NCI-H1092 treated with DMSO at 0.1 percent for 48 hours (cell line): ENCODE measurements around the gene APOBEC3B.
"Not testable (repeated sequence)": the region's sequence is repeated elsewhere in the genome, so short reads cannot be mapped to it uniquely, and the experiment has no call there.

Experiments used
- DNase-seq: peaks from one replicate; lab custom pipeline; 2025; lab: John Stamatoyannopoulos, UW

APOBEC3B gene

GRCh38 chr22:39031434-39032295, 49.5 kb downstream of the APOBEC3B start:
- not testable (repeated sequence) for DNase-seq

GRCh38 chr22:39037071-39037470, 54.9 kb downstream of the APOBEC3B start:
- DNase-seq, result not testable (repeated sequence)

GRCh38 chr22:39039306-39040126, 57.4 kb downstream of the APOBEC3B start:
- no peak for DNase-seq

GRCh38 chr22:39040155-39040537, 58.0 kb downstream of the APOBEC3B start:
- DNase-seq, result not testable (repeated sequence)

- not testable (repeated sequence) for DNase-seq
Observed at GRCh38 chr22:39040538-39041296, 58.6 kb downstream of the APOBEC3B start, which contains the start of gene APOBEC3F. Gene APOBEC3F (plus strand): TSS chr22:39040864. CDS start chr22:39040961, 97 bp downstream.

GRCh38 chr22:39041908-39042307, 59.8 kb downstream of the APOBEC3B start:
- no peak for DNase-seq
